ENCODE results near the gene GSTM3.
"Not testable (repeated sequence)": the region's sequence is repeated elsewhere in the genome, so short reads cannot be mapped to it uniquely, and the experiment has no call there.

GSTM3 gene

GRCh38 chr1:109705411-109705810, 35.4 kb downstream of the GSTM3 start:
- TF ChIP-seq CTCF (IDR thresholded peaks at IDR 0.05; ENCODE audit: low read depth, low read length, poor library complexity, severe bottlenecking) (no peak), EZH2phosphoT487 (IDR thresholded peaks at IDR 0.05; ENCODE audit: borderline replicate concordance, low read length) (no peak)
- Histone ChIP-seq H3K36me3 (ENCODE audit: control insufficient read depth, low read length) (no peaks in the 10 kb centered on the region), H3K4me1 (ENCODE audit: control insufficient read depth, low read length) (no peaks in the 10 kb centered on the region), H3K4me3 (ENCODE audit: low read length) (no peak overlapping the region), H3K9me2 (replicated peaks; ENCODE audit: control insufficient read depth, low read length) (no peaks in the 10 kb centered on the region), H4K20me1 (ENCODE audit: control insufficient read depth, insufficient read depth, low read depth, low read length) (no peaks in the 10 kb centered on the region), H3K9me3 (ENCODE audit: control insufficient read depth, insufficient read depth, low read length) (peaks cover 7% of the 10 kb centered on the region; the same call in 1 of the 2 replicates), H3F3A (ENCODE audit: control insufficient read depth, insufficient read depth) (no peaks in the 10 kb centered on the region), H3K79me2 (ENCODE audit: control insufficient read depth, low read length) (no peaks in the 10 kb centered on the region), H3K27me3 (ENCODE audit: control insufficient read depth, low read length) (no peaks in the 10 kb centered on the region), H3K4me2 (ENCODE audit: low read length) (no peak overlapping the region), H3K27ac (ENCODE audit: low read depth, low read length) (no peak overlapping the region)

GRCh38 chr1:109704173-109704572, 36.7 kb downstream of the GSTM3 start:
- Histone ChIP-seq H3K9me3 (ENCODE audit: control insufficient read depth, insufficient read depth, low read length) (peaks cover 7% of the 10 kb centered on the region; the same call in 1 of the 2 replicates), H3K79me2 (ENCODE audit: control insufficient read depth, low read length) (no peaks in the 10 kb centered on the region), H3K4me2 (ENCODE audit: low read length) (no peak overlapping the region), H4K20me1 (ENCODE audit: control insufficient read depth, insufficient read depth, low read depth, low read length) (no peaks in the 10 kb centered on the region), H3K36me3 (ENCODE audit: control insufficient read depth, low read length) (no peaks in the 10 kb centered on the region), H3K27me3 (ENCODE audit: control insufficient read depth, low read length) (no peaks in the 10 kb centered on the region), H3K9me2 (replicated peaks; ENCODE audit: control insufficient read depth, low read length) (no peaks in the 10 kb centered on the region), H3K4me1 (ENCODE audit: control insufficient read depth, low read length) (no peaks in the 10 kb centered on the region), H3F3A (ENCODE audit: control insufficient read depth, insufficient read depth) (no peaks in the 10 kb centered on the region), H3K27ac (ENCODE audit: low read depth, low read length) (no peak overlapping the region), H3K4me3 (ENCODE audit: low read length) (no peak overlapping the region)
- TF ChIP-seq CTCF (IDR thresholded peaks at IDR 0.05; ENCODE audit: low read depth, low read length, poor library complexity, severe bottlenecking) (no peak), EZH2phosphoT487 (IDR thresholded peaks at IDR 0.05; ENCODE audit: borderline replicate concordance, low read length) (no peak)

- H3K27ac ChIP-seq (ENCODE audit: low read depth, low read length); H3K79me2 ChIP-seq (ENCODE audit: control insufficient read depth, low read length); H3K4me3 ChIP-seq (ENCODE audit: low read length); H3K4me2 ChIP-seq (ENCODE audit: low read length); H3K4me1 ChIP-seq (ENCODE audit: control insufficient read depth, low read length); H3K27me3 ChIP-seq (ENCODE audit: control insufficient read depth, low read length); H3K9me3 ChIP-seq (ENCODE audit: control insufficient read depth, insufficient read depth, low read length); H4K20me1 ChIP-seq (ENCODE audit: control insufficient read depth, insufficient read depth, low read depth, low read length); H3K9me2 ChIP-seq (replicated peaks; ENCODE audit: control insufficient read depth, low read length); H3F3A ChIP-seq (ENCODE audit: control insufficient read depth, insufficient read depth); H3K36me3 ChIP-seq (ENCODE audit: control insufficient read depth, low read length): not testable (repeated sequence)
Observed at GRCh38 chr1:109702940-109703339, 37.9 kb downstream of the GSTM3 start.

GRCh38 chr1:109697861-109698260, 43.0 kb downstream of the GSTM3 start:
- not testable (repeated sequence) for H3K9me3 ChIP-seq (ENCODE audit: control insufficient read depth, insufficient read depth, low read length)

More at GRCh38 chr1:109697861-109698260, 43.0 kb downstream of the GSTM3 start:
- not testable (repeated sequence) for H3K9me2 ChIP-seq (replicated peaks; ENCODE audit: control insufficient read depth, low read length); H3K27ac ChIP-seq (ENCODE audit: low read depth, low read length); H3K27me3 ChIP-seq (ENCODE audit: control insufficient read depth, low read length); H3K4me2 ChIP-seq (ENCODE audit: low read length); H3K36me3 ChIP-seq (ENCODE audit: control insufficient read depth, low read length); H3F3A ChIP-seq (ENCODE audit: control insufficient read depth, insufficient read depth); H3K79me2 ChIP-seq (ENCODE audit: control insufficient read depth, low read length); H3K4me3 ChIP-seq (ENCODE audit: low read length); H4K20me1 ChIP-seq (ENCODE audit: control insufficient read depth, insufficient read depth, low read depth, low read length); H3K4me1 ChIP-seq (ENCODE audit: control insufficient read depth, low read length)

Measured in DOHH2 (cell line).